Measurements from ENCODE around the gene GPR107. TPM values are rescaled to one million over a fixed set of nuclear protein-coding genes. Genes with fewer than 3 reads are reported as not detected.

GPR107 gene
- total RNA-seq, 4 donors from 2014 or later: 13.5 to 20.7 (median 17.5) TPM

GRCh38 chr9:130182381-130182909 lies 128.7 kb downstream of the GPR107 start:
- Histone ChIP-seq H3K4me1 (no peaks in the 10 kb centered on the region), H3K9me3 (no peaks in the 10 kb centered on the region), H3K36me3 (no peaks in the 10 kb centered on the region), H3K4me3 (no peak overlapping the region), H3K27ac (no peak overlapping the region), H3K27me3 (no peaks in the 10 kb centered on the region)
- no peak for TF ChIP-seq POLR2A (IDR thresholded peaks at IDR 0.05)
- TF ChIP-seq, protein P1, sequence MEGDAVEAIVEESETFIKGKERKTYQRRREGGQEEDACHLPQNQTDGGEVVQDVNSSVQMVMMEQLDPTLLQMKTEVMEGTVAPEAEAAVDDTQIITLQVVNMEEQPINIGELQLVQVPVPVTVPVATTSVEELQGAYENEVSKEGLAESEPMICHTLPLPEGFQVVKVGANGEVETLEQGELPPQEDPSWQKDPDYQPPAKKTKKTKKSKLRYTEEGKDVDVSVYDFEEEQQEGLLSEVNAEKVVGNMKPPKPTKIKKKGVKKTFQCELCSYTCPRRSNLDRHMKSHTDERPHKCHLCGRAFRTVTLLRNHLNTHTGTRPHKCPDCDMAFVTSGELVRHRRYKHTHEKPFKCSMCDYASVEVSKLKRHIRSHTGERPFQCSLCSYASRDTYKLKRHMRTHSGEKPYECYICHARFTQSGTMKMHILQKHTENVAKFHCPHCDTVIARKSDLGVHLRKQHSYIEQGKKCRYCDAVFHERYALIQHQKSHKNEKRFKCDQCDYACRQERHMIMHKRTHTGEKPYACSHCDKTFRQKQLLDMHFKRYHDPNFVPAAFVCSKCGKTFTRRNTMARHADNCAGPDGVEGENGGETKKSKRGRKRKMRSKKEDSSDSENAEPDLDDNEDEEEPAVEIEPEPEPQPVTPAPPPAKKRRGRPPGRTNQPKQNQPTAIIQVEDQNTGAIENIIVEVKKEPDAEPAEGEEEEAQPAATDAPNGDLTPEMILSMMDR (IDR thresholded peaks at IDR 0.05 in 4 of 5, conservative IDR thresholded peaks at IDR 0.05 in 1 of 5): no peak
- ATAC-seq (no peak), DNase-seq (no peak)
- intact Hi-C loops (cut with DNase I; ENCODE audit: low total_unique reads) (no loop called here), in situ Hi-C loops (cut with MboI; ENCODE audit: low sequenced_read_pairs in 4 of 4) (no loop called here)

GRCh38 chr9:130183133-130183762 lies 129.5 kb downstream of the GPR107 start:
- no peak for DNase-seq
- TF ChIP-seq POLR2A (IDR thresholded peaks at IDR 0.05): no peak
- TF ChIP-seq, protein P1 (IDR thresholded peaks at IDR 0.05 in 4 of 5, conservative IDR thresholded peaks at IDR 0.05 in 1 of 5): no peak
- Histone ChIP-seq H3K4me1 (no peaks in the 10 kb centered on the region), H3K27me3 (no peaks in the 10 kb centered on the region), H3K9me3 (no peaks in the 10 kb centered on the region), H3K4me3 (no peak overlapping the region), H3K36me3 (no peaks in the 10 kb centered on the region), H3K27ac (no peak overlapping the region)
- in situ Hi-C loops (cut with MboI; ENCODE audit: low sequenced_read_pairs in 4 of 4): no loop called here
- intact Hi-C loops (cut with DNase I; ENCODE audit: low total_unique reads): no loop called here
- ATAC-seq: no peak

GRCh38 chr9:130185017-130185416 lies 131.3 kb downstream of the GPR107 start:
- Histone ChIP-seq H3K36me3 (no peaks in the 10 kb centered on the region), H3K27ac (no peak overlapping the region), H3K9me3 (no peaks in the 10 kb centered on the region), H3K4me1 (no peaks in the 10 kb centered on the region), H3K4me3 (no peak overlapping the region), H3K27me3 (no peaks in the 10 kb centered on the region)
- no peak for TF ChIP-seq POLR2A (IDR thresholded peaks at IDR 0.05)
- TF ChIP-seq, protein P1 (IDR thresholded peaks at IDR 0.05 in 4 of 5, conservative IDR thresholded peaks at IDR 0.05 in 1 of 5): no peak
- no peak for ATAC-seq
- intact Hi-C loops (cut with DNase I; ENCODE audit: low total_unique reads) (no loop called here), in situ Hi-C loops (cut with MboI; ENCODE audit: low sequenced_read_pairs in 4 of 4) (no loop called here)
- DNase-seq: no peak

- no peaks in the 10 kb centered on the region for H3K4me1 ChIP-seq
These were observed 131.9 kb downstream of the GPR107 start for GRCh38 chr9:130185490-130186031.

More at GRCh38 chr9:130185490-130186031, 131.9 kb downstream of the GPR107 start:
- Histone ChIP-seq H3K27me3 (no peaks in the 10 kb centered on the region), H3K36me3 (no peaks in the 10 kb centered on the region), H3K9me3 (no peaks in the 10 kb centered on the region), H3K4me3 (no peak overlapping the region), H3K27ac (no peak overlapping the region)
- TF ChIP-seq, protein P1 (IDR thresholded peaks at IDR 0.05 in 4 of 5, conservative IDR thresholded peaks at IDR 0.05 in 1 of 5): no peak
- no peak for DNase-seq
- in situ Hi-C loops (cut with MboI; ENCODE audit: low sequenced_read_pairs in 4 of 4) (no loop called here), intact Hi-C loops (cut with DNase I; ENCODE audit: low total_unique reads) (no loop called here)
- no peak for ATAC-seq
